Measurements from ENCODE around the gene NEB.
"Not testable (repeated sequence)": the region's sequence is repeated elsewhere in the genome, so short reads cannot be mapped to it uniquely, and the experiment has no call there.

NEB gene

DNA sequence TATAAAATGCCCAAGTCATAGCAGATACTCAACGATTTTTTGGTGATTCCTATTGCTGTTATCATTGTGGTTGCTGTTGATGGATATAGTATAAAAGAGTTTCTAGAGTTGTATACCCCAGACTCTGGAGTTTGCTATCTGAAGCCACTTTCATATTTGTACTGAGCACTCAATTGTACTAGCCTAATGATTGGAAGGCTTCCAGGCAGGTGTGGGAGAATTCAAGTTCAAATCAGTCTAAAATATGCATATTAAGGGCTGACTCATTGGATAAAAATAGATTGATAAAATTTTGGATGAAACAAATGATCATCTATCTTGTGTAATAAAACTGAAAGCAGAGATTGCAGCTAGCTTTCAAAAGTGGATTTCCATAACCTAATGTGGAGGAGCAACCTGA lies 122.9 kb downstream of the NEB start:
- DNase-seq (ENCODE audit: low read depth in 2 of 2), result no peak

DNA sequence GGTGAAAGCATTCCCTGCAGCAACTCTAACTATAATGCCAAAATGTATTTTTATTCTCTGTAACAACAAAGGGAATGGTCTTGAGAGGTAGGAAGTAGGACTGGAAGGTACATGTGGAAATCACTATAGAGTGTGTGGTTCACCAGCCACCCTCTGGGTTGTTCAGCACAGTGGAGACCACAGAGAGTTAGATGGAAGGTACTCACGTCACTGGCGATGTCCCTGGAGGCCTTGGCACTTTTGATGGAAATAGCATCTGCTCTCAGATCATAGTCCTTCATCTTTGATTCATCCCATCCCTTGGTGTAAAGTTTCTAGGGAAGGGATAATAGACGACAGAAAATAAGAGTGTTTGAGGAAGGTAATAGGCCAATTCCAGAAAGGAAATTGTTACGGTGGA lies 124.0 kb downstream of the NEB start:
- no peak for DNase-seq (ENCODE audit: low read depth in 2 of 2)

DNA sequence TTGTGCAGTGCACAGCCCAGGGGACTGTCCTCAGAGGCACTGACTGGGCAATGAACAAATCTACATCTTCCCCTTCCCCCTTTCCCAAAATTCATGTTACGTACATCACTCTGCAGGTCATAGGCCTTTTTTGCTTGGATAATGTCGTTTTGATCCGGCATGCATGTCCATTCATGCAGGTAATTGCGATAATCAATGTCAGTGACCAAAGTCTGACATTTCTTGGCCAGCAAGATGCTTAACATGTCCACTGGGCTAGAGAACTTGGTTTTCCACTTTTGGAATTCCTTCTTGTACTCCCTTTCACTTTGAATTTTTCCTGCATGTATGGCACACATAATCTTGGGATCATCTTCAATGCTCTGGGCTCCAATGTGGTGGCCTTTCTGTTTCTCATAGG lies 124.6 kb downstream of the NEB start:
- DNase-seq (ENCODE audit: low read depth in 2 of 2), result no peak

DNA sequence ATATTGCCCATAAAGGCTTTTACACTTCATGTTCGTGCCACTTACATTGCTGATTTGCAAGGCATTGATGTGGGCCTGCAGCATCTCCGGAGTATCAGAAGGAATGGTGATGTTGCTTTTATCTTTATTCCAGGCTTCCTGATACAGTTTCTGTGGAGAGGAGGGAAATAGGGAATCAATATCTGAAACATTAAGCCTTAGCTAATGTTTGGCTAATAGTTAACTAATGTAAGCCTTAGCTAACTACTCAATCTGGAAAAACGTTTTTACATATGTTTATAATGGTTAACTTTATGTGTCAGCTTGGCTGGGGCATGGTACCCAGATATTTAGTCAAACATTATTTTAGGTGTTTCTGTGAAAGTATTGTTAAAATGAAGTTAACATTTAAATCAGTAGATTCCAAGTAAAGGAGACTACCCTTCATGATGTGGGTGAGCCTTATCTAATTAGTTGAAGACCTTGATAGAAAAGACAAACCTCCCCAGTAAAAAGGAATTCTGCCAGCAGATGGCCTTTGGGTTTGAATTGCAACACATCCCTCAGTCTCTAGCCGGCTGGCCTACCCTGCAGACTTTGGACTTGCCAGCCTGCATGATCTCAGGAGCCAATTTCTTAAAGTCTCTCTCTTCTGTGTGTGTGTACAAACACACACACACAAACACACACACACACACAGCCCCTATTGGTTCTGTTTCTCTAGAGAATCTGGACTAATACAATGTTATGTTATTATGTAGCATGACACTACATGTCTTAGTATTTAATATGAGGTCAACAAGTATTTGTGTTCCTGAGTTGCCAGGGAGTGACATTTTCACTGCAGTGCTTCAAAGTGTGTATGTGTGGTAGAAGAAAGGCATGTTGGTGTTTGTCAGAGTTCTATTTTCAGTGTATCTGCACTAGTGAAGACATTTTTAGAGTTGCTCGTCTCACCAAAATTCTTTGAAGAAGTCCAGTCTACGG lies 126.5 kb downstream of the NEB start:
- DNase-seq (ENCODE audit: low read depth in 2 of 2), result not testable (repeated sequence)

DNA sequence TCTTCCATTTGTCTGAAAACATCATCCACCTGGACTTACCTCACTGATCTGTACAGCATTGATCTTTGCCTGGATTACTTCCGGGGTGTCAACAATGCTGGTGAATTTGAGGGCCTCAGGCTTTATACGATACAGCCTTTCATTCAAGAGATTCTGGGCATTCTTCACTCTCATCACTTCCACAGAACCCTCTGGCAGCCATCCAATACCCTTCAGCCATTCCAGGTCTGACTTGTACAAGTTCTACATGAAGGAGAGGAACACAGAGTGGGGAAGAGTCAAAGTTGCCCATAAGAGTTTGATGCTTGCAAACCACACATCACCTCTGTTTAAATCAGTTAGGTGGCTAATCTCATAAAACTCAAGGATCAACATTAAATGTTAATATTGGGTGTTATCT lies 130.7 kb downstream of the NEB start:
- DNase-seq (ENCODE audit: low read depth in 2 of 2), result not testable (repeated sequence)

DNA sequence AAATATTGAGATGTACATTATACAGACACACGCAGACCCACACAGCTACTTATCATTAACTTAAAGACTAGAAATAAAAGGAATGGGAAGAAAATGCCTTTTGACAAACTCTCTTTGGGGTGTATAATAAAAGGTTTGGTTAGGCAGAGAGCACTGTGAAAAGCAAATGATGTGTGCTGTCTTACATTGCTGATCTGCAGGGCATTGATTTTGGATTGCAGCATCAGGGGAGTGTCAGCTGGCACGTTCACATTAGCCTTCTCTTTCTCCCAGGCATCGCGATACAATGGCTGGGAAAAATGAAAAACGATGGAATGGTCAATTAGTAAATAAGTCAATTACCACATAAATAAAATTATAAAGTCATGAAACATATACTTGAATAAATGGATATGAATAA lies 131.9 kb downstream of the NEB start:
- DNase-seq (ENCODE audit: low read depth in 2 of 2), result not testable (repeated sequence)

DNA sequence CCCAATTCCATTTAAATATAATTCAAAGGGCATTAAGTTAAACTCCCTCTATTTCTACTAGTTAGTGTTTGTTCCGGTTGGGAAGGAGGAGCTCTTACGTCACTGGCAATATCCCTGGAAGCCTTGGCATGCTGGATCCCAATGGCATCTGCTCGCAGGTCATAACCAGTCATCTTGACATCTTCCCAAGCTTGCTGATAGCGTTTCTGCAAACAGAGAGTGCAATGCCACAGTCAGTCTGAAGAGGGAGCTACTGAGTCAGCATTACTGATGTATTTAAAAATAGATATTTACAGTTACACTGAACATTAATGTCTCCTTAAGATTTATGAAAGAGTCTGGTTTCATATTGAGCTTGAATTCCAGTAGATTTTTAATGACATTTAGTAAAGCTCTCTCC lies 132.5 kb downstream of the NEB start:
- DNase-seq (ENCODE audit: low read depth in 2 of 2), result not testable (repeated sequence)

DNA sequence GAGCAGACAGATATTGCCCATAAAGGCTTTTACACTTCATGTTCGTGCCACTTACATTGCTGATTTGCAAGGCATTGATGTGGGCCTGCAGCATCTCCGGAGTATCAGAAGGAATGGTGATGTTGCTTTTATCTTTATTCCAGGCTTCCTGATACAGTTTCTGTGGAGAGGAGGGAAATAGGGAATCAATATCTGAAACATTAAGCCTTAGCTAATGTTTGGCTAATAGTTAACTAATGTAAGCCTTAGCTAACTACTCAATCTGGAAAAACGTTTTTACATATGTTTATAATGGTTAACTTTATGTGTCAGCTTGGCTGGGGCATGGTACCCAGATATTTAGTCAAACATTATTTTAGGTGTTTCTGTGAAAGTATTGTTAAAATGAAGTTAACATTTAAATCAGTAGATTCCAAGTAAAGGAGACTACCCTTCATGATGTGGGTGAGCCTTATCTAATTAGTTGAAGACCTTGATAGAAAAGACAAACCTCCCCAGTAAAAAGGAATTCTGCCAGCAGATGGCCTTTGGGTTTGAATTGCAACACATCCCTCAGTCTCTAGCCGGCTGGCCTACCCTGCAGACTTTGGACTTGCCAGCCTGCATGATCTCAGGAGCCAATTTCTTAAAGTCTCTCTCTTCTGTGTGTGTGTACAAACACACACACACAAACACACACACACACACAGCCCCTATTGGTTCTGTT lies 137.2 kb downstream of the NEB start:
- not testable (repeated sequence) for DNase-seq (ENCODE audit: low read depth in 2 of 2)

DNA sequence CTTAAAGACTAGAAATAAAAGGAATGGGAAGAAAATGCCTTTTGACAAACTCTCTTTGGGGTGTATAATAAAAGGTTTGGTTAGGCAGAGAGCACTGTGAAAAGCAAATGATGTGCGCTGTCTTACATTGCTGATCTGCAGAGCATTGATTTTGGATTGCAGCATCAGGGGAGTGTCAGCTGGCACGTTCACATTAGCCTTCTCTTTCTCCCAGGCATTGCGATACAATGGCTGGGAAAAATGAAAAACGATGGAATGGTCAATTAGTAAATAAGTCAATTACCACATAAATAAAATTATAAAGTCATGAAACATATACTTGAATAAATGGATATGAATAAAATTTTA lies 142.4 kb downstream of the NEB start:
- DNase-seq (ENCODE audit: low read depth in 2 of 2), result not testable (repeated sequence)

DNA sequence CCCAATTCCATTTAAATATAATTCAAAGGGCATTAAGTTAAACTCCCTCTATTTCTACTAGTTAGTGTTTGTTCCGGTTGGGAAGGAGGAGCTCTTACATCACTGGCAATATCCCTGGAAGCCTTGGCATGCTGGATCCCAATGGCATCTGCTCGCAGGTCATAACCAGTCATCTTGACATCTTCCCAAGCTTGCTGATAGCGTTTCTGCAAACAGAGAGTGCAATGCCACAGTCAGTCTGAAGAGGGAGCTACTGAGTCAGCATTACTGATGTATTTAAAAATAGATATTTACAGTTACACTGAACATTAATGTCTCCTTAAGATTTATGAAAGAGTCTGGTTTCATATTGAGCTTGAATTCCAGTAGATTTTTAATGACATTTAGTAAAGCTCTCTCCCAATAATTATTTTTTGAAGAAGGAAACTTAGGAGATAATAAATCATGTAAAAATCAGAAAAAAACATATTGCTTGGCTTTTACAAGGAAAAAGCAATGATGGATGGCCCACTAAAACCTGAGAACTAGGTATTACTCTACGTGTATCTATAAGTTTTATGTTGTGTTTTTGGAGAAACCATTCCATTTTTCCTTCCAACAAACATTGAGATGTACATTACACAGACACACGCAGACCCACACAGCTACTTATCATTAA lies 142.9 kb downstream of the NEB start:
- not testable (repeated sequence) for DNase-seq (ENCODE audit: low read depth in 2 of 2)

DNA sequence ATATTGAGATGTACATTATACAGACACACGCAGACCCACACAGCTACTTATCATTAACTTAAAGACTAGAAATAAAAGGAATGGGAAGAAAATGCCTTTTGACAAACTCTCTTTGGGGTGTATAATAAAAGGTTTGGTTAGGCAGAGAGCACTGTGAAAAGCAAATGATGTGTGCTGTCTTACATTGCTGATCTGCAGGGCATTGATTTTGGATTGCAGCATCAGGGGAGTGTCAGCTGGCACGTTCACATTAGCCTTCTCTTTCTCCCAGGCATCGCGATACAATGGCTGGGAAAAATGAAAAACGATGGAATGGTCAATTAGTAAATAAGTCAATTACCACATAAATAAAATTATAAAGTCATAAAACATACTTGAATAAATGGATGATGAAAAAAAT lies 153.0 kb downstream of the NEB start:
- not testable (repeated sequence) for DNase-seq (ENCODE audit: low read depth in 2 of 2)

DNA sequence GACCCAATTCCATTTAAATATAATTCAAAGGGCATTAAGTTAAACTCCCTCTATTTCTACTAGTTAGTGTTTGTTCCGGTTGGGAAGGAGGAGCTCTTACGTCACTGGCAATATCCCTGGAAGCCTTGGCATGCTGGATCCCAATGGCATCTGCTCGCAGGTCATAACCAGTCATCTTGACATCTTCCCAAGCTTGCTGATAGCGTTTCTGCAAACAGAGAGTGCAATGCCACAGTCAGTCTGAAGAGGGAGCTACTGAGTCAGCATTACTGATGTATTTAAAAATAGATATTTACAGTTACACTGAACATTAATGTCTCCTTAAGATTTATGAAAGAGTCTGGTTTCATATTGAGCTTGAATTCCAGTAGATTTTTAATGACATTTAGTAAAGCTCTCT lies 153.6 kb downstream of the NEB start:
- DNase-seq (ENCODE audit: low read depth in 2 of 2), result not testable (repeated sequence)

DNA sequence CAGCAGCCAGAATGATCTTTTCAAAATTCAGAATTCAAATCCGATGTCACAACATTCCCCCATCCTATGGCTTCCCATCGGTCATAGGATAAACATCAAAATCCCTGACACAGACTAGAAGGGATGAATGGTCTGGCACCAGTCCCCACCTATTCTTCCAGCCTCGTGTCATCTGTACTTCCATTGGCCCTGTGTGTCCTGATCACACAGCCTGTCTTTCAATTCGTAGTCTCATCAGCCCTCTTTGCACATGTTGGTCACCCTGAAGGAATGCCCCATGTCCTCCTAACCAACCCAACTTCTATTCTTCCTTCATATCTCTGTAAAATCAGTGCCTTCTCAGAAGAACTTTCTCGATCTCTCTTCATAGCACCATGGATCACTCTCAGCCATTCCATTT lies 157.2 kb downstream of the NEB start:
- DNase-seq (ENCODE audit: low read depth in 2 of 2), result no peak

DNA sequence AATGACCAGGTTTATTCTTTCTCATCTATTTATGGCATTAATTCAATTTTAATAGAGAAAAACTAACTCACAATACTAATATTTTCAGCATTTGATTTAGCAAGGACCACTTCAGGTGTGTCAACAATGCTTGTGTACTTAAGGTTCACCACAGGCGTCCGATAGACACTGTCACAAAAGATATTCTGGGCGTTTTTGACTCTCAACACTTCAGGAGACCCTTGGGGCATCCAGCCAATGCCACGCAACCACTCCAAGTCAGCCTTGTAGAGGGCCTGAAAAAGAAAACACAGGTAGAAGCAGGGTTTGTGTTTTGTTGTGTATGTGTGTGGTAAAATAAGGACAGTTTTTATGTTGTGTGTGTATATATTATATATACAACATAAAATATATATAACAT lies 158.2 kb downstream of the NEB start:
- no peak for DNase-seq (ENCODE audit: low read depth in 2 of 2)

DNA sequence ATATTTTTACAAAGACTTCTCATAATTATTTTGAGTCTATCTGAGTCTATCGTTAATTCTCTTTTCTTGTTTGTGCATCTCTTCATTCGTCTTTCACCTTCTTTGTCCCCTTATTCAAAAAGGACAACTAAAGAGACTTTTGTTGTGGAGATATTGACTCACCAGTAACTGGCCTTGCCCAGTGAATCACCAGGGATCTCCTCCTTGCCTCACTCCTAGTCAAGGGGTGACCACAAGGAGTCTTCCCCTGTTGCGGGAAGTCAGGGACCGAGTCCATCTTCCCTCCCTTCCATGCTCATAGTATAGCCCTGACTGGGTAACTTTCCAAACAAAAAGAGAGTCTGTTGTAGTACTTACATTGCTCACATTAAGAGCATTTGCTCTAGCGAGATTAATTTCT lies 158.9 kb downstream of the NEB start:
- no peak for DNase-seq (ENCODE audit: low read depth in 2 of 2)

DNA sequence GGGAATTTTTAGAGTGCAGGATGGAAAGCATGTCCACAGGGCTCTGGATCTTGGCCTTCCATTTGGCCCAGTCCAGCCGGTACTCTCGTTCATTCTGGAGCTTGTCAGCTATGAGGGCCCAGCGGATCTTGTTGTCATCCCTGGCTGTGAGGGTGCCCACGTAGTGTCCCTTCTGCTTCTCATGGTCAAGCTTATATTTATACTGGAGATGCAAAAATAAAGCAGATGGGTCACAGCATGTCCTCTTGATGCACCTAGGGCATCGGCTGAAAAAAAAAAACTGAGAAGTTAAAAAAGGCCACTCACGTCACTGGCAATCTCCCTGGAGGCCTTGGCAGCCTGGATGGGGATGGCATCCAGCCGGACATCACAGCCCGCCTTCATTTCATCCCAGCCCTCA lies 164.1 kb downstream of the NEB start:
- DNase-seq (ENCODE audit: low read depth in 2 of 2), result no peak

DNA sequence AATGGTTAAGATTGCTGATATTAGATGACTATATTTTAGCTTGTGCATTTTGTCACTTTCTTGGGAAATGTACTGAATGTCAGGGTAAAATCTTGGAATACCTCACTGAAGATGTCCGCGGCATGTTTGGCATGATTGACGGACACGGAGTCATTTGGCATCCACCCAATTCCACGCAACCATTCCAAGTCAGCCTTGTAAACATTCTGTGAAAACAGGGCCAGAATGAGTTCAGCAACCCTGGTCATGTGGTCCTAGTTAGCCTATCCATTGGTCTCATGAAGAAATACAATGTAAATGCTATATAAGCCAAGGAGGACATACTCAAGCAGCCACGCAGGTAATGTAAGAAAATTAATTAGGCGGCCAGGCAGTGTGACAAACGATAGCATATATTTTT lies 165.1 kb downstream of the NEB start:
- DNase-seq (ENCODE audit: low read depth in 2 of 2), result no peak

DNA sequence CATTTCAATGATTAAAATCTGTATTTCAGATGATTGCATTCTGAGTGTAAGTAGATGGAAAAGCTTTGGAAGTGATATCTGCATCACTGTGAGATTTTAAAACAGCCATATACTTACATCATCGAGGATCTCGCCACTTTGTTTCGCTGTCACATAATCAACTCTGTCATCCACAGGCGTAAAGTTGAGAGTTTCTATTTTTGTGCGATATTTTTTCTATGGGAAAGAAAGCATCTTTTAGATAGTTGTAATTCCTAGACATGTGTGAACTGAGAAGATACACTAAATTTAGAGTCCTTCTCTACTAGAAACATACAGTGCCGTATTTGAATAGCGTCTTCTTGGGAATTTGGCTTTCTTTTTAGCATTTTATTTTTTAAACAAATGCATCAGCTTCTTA lies 165.8 kb downstream of the NEB start:
- DNase-seq (ENCODE audit: low read depth in 2 of 2), result no peak

DNA sequence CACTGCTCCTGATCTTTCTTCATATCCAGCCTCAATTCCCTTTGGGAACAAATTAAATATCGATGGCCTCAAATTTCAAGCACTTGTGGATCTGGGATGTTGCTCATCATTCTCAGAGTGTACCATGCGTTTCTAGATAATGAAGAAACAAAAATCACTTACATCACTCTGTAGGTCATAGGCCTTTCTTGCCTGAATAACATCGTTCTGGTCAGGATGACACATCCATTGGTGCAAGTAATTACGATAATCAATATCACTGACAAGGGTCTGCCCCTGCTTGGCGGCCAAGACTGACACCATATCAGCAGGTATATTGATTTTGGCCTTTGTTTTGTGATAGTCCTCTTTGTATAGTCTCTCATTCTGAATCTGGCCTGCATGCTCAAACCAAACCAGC lies 167.3 kb downstream of the NEB start:
- DNase-seq (ENCODE audit: low read depth in 2 of 2), result no peak

DNA sequence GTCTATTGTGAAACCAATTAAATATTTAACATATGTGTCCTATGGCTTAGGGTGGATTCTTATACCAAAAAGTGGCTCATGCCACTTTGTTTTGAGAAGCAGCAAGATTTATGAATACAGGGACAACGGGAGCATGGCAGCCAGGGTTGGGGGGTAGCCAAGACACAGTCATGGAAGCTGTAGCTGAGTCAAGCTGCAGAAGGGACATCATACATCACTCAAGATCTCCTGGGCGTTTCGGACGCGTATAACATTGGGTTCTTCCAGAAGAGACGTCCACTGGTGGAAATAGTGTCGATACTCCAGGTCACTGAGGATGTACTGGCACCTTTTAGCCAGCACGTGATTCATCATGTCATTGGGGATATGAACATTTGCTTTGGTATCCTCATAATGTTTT lies 171.9 kb downstream of the NEB start:
- DNase-seq (ENCODE audit: low read depth in 2 of 2), result no peak

DNA sequence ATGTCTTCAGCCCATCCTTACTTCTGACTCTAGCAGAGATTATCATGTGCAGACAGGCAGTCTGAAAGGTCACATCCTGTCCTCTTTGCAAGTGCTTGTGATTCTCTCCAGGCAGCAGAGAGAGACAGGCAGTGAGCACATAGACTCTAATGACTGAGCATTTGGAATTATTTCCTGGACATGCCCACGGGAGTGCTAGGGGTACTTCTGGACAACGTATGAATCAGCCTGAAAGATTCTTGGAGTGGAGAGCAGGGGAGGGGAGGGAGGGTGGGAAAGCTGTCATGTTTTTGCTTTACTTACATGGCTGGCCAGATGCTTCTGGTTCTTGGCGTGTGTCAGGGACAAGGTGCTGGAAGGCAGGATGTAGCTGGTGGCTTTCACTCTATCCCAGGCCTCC lies 174.0 kb downstream of the NEB start:
- DNase-seq (ENCODE audit: low read depth in 2 of 2), result no peak

DNA sequence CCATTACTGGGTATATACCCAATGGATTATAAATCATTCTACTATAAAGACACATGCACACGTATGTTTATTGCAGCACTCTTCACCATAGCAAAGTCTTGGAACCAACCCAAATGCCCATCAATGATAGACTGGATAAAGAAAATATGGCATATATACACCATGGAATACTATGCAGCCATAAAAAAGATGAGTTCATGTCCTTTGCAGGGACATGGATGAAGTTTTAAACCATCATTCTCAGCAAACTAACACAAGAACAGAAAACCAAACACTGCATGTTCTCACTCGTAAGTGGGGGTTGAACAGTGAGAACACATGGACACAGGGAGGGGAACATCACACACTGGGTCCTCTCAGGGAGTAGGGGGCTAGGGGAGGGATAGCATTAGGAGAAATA lies 174.8 kb downstream of the NEB start:
- DNase-seq (ENCODE audit: low read depth in 2 of 2), result not testable (repeated sequence)

DNA sequence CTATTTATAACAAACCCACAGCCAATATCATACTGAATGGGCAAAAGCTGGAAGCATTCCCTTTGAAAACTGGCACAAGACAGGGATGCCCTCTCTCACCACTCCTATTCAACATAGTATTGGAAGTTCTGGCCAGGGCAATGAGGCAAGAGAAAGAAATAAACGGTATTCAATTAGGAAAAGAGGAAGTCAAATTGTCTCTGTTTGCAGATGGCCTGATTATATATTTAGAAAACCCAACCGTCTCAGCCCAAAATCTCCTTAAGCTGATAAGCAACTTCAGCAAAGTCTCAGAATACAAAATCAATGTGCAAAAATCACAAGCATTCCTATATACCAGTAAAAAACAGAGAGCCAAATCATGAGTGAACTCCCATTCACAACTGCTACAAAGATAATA lies 176.4 kb downstream of the NEB start:
- DNase-seq (ENCODE audit: low read depth in 2 of 2), result not testable (repeated sequence)
